ENCODE measurements around the gene CBS.

CBS gene

DNA sequence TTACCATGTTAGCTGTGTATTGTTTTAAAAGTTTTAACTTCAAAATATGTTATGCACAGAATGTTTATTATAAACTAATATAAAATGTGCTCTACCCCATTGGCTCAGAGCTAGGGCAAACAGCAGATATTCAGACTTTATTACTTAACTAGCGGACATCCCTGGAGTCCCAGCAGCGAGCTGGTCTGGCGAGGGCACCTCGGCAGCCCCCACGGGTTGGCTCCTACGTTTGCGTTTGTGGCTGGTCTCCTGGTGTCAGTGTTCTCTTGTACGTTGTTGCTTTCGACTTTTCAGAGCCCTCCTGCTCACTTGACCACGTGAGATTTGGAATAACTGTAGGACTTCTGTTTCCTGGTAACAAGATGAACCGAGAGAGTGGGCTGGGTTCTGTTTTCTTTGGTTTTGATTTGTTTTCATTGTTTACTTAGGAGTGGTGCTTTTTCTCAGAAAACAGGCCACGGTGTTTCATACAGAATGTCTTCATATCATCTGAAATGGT lies 44.5 kb downstream of the CBS start:
- H3K4me3 ChIP-seq (ENCODE audit: low read depth, low read length) = no peak overlapping the region
- H3K36me3 ChIP-seq = peaks cover 17% of the 10 kb centered on the region
- H3K27ac ChIP-seq = no peak overlapping the region
- no peaks in the 10 kb centered on the region for H3K27me3 ChIP-seq (ENCODE audit: insufficient read depth, low read depth, severe bottlenecking)
- DNase-seq = no peak
- TF ChIP-seq, protein P1, sequence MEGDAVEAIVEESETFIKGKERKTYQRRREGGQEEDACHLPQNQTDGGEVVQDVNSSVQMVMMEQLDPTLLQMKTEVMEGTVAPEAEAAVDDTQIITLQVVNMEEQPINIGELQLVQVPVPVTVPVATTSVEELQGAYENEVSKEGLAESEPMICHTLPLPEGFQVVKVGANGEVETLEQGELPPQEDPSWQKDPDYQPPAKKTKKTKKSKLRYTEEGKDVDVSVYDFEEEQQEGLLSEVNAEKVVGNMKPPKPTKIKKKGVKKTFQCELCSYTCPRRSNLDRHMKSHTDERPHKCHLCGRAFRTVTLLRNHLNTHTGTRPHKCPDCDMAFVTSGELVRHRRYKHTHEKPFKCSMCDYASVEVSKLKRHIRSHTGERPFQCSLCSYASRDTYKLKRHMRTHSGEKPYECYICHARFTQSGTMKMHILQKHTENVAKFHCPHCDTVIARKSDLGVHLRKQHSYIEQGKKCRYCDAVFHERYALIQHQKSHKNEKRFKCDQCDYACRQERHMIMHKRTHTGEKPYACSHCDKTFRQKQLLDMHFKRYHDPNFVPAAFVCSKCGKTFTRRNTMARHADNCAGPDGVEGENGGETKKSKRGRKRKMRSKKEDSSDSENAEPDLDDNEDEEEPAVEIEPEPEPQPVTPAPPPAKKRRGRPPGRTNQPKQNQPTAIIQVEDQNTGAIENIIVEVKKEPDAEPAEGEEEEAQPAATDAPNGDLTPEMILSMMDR (IDR thresholded peaks at IDR 0.05; ENCODE audit: low read depth, low read length) = no peak
- no peaks in the 10 kb centered on the region for H3K9me3 ChIP-seq (ENCODE audit: severe bottlenecking)

- Histone ChIP-seq H3K27ac (no peak overlapping the region), H3K36me3 (peaks cover 27% of the 10 kb centered on the region), H3K4me3 (ENCODE audit: low read depth, low read length) (no peak overlapping the region), H3K9me3 (ENCODE audit: severe bottlenecking) (no peaks in the 10 kb centered on the region), H3K27me3 (ENCODE audit: insufficient read depth, low read depth, severe bottlenecking) (no peaks in the 10 kb centered on the region)
- no peak for DNase-seq
- TF ChIP-seq, protein P1 (IDR thresholded peaks at IDR 0.05; ENCODE audit: low read depth, low read length) = no peak
These were observed 45.9 kb downstream of the CBS start for GRCh38 chr21:43029785-43030184.

- Histone ChIP-seq H3K27ac (no peak overlapping the region), H3K9me3 (ENCODE audit: severe bottlenecking) (no peaks in the 10 kb centered on the region), H3K27me3 (ENCODE audit: insufficient read depth, low read depth, severe bottlenecking) (no peaks in the 10 kb centered on the region), H3K4me3 (ENCODE audit: low read depth, low read length) (no peak overlapping the region), H3K36me3 (peaks cover 37% of the 10 kb centered on the region)
- TF ChIP-seq, protein P1 (IDR thresholded peaks at IDR 0.05; ENCODE audit: low read depth, low read length) = no peak
- no peak for DNase-seq
These were observed 47.5 kb downstream of the CBS start for GRCh38 chr21:43027846-43028731.

GRCh38 chr21:43025636-43026180 lies 49.9 kb downstream of the CBS start:
- H3K27ac ChIP-seq = no peak overlapping the region
- no peak for DNase-seq
- TF ChIP-seq, protein P1 (IDR thresholded peaks at IDR 0.05; ENCODE audit: low read depth, low read length) = no peak
- H3K9me3 ChIP-seq (ENCODE audit: severe bottlenecking) = no peaks in the 10 kb centered on the region
- peaks cover 57% of the 10 kb centered on the region for H3K36me3 ChIP-seq
- H3K27me3 ChIP-seq (ENCODE audit: insufficient read depth, low read depth, severe bottlenecking) = no peaks in the 10 kb centered on the region
- H3K4me3 ChIP-seq (ENCODE audit: low read depth, low read length) = no peak overlapping the region

DNA sequence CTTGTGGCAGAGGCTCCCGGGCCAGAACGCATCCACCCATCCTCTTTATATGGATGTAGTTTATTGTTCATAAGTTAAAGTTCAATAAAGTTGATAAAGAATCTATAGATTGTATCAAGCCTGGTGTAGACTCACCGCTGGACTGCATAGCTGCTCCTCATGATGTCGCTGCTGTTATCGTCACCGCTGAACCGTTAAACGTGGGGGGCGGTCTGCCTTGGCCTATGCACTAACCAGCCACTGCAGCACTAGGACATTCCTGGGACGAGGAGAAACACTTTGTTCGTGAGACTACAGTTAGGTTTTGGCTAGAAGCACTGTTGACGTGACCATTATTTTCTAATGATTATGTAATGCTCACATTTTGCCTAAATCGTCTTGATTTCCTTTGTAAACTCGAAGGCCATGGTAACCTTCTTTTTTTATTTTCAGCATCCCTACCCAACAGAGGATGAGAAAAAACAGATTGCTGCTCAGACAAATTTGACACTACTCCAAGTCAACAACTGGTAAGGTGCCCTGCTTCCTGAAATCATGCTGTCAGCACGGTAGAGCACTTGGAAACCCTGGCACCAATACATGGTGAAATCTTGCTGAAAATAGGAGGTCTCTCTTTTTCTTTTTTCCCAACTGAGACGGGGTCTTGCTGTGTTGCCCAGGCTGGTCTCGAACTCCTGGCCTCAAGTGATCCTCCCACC lies 51.0 kb downstream of the CBS start:
- Histone ChIP-seq H3K9me3 (ENCODE audit: severe bottlenecking) (no peaks in the 10 kb centered on the region), H3K27me3 (ENCODE audit: insufficient read depth, low read depth, severe bottlenecking) (no peaks in the 10 kb centered on the region), H3K36me3 (peaks cover 57% of the 10 kb centered on the region), H3K4me3 (ENCODE audit: low read depth, low read length) (no peak overlapping the region), H3K27ac (no peak overlapping the region)
- TF ChIP-seq, protein P1 (IDR thresholded peaks at IDR 0.05; ENCODE audit: low read depth, low read length) = no peak
- DNase-seq = no peak

All from WERI-Rb-1 (cell line).